Hematopoietic multipotent progenitor cell (in vitro differentiated cells): ENCODE results near the gene KRTAP10-12. TPM values are rescaled to one million over a fixed set of nuclear protein-coding genes. Genes with fewer than 3 reads are reported as not detected.
"Not testable (repeated sequence)": the region's sequence is repeated elsewhere in the genome, so short reads cannot be mapped to it uniquely, and the experiment has no call there.

ENCODE experiments used
- DNase-seq, 3 donors: peaks; one replicate each; pipeline ENCODE4 v3.0.0-alpha.2; 2011 to 2015; ENCODE audit warnings: low read depth in 2 of 3, low spot score in 2 of 3
- total RNA-seq: library from RNA; depleted of rRNA; stranded (reverse); fragments of >200 nt; gene quantifications from one replicate; pipeline ENCODE4 v1.2.3, GENCODE V29; 2012

KRTAP10-12 gene
- total RNA-seq, 1 donor = not detected

DNA sequence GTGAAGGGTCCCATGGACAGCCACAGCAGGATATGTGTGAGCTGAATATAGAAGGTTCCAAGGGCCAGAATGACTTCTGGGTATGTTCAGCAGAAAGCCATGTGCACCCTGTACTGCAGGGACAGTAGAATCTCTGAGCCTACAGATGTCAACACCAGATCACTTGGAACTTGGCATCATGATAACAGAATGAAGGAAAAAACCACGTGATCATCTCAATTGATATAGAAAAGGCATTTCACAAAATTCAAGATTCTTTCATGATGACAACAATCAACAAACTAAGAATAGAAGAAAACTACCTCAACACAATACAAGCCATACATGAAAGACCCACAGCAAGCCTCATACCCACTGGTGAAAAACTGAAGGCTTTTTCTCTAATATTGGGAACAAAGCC is 29.4 kb upstream of the KRTAP10-12 start:
- no peak for DNase-seq

DNA sequence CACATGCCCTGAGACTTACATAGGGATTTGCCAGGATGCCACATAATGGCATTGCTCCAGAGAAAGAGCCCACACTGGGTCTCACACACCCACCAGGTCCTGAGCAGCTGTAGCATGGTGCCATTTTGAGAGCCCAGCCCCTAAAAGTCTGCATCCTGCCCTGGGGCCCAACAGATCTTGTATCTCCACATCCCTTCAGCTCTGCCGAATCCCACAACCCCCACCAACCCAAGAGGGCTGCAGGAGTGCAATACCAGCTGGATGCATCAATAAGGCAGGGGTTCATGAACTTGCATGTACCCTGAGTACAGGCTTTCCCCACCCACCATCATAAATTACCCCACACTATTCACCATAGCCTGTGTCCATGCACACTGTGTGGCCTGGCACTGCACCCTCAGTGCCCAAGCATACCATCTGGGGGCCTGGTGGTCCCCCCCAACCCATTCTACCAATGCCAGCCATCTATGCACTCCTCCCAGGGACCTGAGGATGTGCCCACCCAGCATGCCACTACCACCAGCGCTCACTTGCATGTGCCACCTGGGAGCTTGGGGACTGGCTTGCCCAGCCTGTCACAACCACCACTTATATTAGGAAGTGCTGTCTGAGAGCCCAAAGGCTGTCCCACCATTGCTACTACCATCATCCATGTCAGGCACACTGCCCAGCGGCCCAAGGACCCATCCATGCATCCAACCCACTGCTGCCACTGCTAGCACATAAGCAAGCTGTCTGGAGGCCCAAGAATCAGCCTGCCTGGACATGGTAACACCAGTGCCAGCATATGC is 26.1 kb upstream of the KRTAP10-12 start:
- DNase-seq = no peak

DNA sequence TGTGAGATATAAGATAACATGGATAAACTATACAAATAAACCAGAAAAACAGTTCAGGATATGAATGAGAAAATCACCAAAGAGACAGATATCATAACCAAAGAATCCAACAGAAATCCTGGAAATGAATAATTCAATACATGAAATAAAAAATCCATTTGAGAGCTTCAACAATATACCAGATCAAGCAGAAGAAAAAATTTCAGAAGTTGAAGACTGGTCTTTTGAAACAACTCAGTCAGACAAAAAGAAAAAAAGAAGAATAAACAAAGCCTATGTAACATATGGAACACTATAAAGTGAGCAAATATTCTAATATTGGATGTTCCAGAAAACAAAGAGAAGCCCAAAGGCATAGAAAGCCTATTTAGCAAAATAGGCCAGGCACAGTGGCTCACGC is 25.1 kb upstream of the KRTAP10-12 start:
- no peak for DNase-seq

DNA sequence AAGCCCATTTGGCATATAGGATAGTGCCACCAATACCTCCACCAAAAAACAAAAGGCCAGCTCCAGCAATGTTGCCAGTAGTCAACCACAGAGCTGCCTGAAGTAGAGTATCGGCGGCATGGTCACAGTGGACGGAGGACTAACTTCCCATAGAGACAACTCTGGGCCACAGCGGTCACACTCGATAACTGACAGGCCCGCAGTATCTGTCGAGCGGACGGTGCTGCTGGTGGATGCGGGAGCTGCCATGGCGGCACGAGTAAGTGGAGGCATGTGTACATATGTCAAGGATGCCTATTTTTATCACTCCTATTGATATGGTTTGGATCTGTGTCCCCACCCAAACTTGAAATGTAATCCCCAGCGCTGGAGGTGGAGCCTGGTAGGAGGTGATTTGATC is 19.1 kb upstream of the KRTAP10-12 start:
- no peak for DNase-seq

DNA sequence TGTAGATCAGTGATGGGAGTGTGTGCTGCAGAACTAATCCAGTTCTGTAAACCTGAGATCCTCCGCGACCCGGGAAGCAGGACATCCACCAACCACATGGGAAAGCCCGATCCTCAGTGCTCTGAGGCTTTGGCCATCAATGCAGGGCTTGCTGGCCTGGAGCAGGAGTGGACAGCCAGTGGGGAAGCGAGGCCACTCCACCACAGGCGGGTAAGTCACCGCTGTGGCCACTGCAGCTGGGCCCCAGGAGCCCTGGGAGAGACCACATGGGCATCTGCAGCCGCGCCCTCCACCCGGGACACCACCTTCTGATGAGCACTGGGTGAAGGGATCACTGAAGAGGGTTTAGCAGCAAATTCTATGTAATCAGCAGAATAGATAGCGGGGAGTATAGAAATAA is 15.8 kb upstream of the KRTAP10-12 start:
- DNase-seq = no peak

DNA sequence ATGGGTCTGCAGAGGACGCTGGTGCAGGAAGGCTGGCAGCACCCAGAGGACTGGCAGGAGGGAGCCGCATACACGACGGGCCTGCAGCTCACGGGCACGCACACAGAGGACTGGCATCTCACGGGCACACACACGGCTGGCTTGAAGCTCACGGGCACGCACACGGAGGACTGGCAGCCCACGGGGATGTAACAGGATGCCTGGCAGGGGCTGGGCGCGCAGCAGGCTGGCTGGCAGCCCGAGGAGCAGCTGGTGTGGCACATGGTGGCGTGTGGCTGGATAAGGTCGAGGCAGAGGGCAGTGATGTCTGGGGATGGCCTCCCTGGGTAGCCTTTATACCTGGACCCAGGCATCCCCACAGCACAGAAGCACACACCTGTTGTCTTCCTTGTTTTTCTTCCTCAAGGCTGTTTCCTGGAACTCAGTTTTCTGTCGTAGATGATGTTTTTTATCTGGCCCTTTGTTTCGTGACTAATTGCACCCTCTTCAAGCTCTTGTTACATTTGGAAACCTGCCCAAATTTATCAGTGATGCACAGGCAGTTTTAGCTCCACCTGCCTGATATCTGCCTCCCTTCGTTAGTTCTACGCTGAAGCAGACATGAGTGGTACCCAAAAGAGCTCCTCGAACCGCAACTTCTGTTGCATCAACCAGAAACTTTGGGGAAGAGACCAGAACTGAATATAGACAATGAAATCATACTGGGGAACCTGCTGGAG is 15.0 kb upstream of the KRTAP10-12 start, which contains the start of gene KRTAP12-1:
KRTAP12-1 (minus strand) TSS at position 303 of the 719 bp plus-strand sequence; CDS start at position 263, 40 bp downstream.
- DNase-seq = no peak

DNA sequence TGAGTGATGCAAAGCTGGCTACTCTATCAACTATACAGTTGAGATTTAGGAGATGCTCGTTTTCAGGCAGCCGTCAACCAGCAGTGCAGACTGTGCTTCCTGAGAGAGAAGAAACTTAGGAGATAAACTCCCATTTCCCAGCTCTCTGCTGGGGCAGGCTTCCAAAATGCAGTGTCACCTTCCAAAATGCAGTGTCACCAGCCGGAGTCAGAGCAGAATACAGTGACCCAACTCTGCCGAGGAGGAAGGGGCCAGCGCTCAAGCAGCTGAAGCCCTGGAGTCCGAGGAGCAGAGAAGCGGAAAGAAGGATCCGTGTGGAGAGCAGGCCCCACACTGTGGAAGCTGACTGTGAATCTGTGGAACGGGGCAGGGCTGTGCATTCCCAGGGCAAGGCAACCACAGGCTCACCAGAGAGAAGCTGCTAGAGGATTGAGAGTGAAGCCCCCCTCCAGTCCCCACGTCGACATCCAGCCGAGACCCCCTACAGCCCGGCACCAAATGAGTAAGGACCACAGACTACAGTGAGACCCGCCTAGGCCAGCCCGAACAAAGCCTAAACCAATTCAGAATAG is 14.3 kb upstream of the KRTAP10-12 start:
- DNase-seq = no peak

DNA sequence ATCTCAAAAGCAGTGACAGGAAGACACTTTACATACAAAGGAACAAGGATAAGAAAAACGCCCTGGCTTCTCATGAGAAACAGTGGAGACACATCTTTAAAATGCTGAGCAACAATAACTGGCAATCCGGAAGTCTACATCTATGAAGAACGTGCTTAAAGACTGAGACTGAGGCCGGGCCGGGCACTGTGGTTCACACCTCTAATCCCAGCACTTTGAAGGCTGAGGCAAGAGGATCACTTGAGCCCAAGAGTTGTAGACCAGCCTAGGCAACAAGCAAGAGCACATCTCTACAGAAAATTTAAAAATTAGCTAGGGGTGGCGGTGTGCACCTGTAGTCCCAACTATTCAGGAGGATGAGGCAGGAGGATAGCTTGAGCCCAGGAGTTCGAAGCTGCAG is 12.9 kb upstream of the KRTAP10-12 start:
- DNase-seq = no peak

DNA sequence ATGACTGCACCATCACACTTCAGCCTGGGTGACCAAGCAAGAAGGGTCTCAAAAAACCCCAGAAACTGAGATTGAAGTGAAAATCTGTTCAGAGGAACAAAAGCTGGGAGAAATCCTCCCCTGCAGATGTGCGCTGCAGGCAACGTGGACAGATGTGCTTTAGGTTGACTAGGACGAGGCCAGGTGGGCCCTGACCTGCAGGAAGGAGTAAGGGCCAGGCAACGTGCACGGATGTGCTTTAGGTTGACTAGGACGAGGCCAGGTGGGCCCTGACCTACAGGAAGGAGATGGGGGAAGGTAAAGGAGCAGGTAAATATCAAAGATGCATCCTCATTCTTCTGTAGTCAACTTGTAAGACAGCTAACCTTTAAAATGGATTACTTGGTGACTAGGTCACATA is 12.5 kb upstream of the KRTAP10-12 start:
- DNase-seq = no peak

DNA sequence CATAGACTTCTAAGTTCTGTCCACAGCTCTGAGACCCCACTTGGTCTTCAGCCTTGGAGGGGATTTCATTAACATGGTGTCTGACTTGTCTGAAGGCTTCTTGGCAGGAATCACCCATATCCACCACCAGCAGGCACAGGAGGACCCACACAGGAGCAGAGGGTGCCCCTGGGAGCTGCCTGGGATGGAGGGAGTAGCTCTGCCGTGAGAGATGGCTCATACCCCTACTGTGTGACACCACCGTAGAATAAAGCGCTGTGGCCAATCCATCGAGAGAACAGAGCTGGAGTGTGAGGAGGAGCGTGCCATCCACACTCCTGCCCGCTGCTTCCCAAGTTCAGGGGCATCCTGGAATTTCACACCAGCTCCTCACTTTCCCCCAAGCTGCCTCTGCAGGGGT is 11.9 kb upstream of the KRTAP10-12 start:
- not testable (repeated sequence) for DNase-seq

DNA sequence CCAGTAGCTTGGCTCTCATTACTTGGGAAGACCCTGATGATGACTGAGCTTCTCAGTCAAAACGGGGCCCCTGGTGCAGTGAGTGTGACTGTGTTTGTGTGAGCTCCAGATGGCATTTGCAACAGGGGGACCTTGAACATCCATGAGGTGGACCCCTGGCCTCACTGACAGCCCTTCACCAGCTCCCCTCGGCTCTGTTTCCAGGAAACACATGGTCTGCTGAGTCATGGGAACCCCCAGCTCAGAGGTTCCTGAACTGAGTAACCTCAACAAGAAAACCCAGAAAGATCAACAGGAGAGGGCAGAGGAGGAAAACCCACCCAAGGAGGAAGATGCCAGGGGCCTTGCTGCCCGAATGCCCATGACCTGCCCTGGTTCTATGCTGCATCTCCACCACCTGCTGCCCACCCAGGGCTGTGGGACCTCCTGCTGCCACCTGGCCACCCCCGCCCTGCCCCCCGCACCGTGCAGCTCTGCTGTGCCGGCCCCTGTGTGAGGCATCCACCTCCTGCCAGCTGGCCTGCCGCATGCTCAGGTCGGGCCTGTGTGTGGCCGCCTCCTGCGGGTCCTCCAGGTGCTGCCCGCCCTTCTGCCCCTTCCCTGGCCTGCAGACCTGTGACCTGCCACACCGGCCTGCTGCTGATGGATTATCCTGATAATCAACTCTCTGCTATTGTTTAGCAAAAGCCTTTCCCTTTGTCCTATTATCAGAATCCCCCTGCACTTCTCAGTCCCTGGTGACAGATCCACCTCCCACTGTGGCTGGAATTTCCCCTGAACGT is 10.8 kb upstream of the KRTAP10-12 start:
- DNase-seq = peak in 2 of 3 donors; percentile 78 to 84

DNA sequence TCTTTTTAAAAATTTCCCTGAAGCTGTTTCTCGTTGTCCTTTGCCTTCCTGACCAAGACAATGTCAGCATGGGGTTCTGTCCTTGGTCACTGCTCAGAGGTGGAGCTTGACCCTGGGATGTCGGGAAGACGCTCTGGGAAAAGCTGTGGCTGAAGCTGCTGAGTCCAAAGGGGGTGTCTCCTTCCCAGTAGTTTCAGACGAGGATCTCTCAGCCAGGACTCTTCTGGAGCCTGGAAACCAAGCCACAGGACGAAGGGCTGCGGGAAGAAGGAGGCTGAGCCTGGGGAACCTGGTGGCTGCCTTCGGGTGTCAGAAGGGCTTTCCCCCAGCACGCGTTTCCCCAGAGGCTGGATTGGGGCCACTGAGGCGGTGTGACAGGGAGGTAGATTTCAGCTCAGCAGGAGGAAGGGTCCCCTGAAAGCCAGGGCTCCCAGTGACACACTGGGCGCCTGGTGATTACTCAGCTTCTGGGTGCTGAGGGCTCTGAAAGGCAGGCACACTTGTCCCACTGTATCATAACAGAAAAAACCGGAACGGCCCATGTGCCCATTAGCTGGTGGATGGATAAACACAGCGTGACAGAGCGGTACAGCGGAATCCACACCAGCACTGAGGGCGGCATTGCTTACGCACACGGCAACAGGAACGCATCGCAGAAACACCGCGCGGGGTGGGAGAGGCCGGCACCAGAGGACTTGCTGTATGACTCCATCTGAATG is 10.0 kb upstream of the KRTAP10-12 start:
- DNase-seq = no peak

DNA sequence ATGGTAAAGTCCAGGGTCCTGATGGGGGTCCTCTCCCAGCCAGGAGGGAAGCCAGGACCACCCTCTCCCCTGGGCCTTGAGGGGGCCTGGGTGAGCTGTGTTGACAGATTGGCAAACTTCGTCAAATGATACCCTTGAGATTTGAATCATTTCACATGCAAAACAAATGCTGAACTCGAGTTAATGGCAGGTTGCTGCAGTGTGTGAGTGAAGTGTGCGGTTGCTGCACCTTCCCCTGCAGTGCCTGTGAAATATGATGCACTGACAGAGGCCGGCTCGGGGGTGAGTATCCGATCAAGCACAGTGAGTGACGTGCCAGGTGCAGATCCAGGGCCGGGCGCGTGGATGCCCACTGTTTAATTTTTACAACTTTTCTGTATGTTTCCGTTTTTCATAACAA is 9.3 kb upstream of the KRTAP10-12 start:
- no peak for DNase-seq

DNA sequence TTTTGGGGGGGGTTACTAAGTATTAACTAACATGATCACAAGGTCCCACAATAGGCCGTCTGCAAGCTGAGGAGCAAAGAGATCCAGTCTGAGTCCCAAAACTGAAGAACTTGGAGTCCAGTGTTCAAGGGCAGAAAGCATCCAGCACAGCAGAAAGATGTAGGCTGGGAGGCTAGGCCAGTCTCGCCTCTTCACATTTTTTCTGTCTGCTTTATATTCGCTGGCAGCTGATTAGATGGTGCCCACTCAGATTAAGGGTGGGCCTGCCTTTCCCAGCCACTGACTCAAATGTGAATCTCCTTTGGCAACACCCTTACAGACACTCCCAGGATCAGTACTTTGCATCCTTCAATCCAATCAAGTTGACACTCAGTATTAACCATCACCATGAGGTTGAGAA is 7.2 kb upstream of the KRTAP10-12 start:
- DNase-seq = not testable (repeated sequence)

DNA sequence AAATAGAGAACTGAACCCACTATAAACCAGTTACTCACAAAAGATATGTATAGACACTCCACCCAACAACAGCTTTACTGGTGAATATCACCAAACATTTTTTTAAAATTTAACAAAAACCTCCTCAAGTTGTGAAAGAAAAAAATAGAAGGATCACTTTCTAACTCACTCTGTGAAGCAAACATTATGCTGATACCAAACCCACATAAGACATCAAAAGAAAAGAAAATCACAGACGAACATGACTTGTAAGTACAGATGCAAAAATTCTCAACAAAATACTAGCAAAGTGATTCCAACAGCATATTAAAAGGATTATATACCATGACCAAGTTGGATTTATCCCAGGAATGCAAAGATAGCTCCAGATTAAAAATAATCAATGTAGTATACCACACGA is 5.3 kb upstream of the KRTAP10-12 start:
- DNase-seq = no peak

DNA sequence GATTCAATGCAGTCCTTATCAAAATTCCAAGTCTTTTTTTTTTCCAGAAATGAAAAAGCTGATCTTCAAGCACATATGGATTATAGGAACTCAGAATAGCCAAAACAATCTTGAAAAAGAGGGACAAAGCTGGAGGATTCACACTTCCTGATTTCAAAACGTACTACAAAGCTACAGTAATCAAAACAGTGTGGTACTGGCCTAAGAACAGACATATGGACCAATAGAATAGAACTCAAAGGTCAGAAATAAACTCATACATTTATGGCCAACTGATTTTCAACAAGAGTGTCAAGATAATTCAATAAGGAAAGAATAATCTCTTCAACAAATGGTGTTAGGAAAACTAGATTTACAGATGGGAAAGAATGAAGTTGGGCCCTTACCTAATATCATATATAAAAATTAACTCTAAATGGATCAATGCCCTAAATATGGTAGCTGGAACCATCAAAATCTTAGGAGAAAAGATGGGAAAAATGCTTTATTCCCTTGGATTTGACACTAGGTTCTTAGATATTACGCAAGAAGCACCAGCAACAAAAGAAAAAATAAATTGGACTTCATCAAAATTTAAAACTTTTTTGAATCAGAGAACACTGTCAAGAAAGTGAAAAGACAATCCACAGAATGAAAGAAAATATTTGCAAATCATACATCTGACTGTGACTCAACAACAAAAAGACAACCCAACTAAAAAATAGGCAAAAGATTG is 4.0 kb upstream of the KRTAP10-12 start:
- no peak for DNase-seq

DNA sequence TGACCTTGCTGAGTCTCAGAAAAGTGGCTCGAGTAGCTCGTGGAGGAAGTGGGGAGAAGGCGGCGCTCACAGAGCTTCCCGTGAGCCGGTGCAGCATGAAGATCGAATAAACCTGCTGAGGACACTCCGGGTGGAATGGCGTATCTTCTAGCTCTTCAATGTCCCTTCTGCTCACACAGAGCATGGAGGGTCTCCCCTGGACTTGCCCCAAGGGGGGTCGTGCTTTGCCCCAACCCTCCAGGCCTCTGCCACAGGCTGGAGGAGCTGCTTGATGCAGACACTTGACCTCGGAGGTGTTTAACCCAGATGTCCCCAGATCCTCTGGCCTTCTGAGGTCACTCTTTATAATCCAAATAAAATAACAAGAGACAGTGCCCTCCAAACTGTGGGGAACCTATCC is 2.2 kb upstream of the KRTAP10-12 start:
- no peak for DNase-seq

DNA sequence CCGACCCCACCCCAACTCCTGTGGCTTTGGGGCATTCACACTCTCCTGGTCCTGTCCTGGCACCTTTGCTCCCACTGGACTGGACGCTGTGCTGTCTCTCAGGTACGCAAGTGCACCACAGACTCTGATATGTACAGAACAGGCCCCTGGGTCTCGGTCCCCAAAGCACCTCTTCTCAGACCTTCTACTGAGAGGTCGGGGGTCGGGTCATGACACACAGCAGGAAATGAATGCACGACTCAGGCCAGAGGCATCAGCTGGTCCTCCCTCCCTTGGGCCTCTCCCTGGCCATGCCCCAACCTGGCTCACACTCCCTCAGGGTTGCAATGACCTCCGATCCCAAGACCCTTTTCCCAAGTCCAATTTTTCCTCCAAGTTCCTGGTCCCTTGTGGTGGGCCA is 1.8 kb upstream of the KRTAP10-12 start:
- no peak for DNase-seq

DNA sequence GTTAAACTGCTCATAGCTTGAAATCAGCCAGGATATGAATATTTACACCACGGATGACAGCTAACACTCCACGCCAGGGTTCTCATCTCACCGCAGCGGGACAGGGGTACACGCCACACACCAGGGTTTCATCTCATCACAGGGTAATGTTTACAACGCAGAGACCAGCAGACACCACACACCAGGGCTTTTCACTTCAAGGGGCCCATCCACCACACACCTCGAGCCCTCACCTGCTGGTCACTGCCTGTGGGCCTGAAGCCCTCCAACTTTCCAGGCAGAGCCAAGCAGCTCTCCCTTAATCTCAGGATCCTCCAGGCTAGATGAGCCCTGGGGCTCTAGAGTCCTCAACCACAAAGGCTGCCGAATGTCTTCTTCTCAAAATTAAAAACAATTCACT is 1.3 kb upstream of the KRTAP10-12 start:
- no peak for DNase-seq

DNA sequence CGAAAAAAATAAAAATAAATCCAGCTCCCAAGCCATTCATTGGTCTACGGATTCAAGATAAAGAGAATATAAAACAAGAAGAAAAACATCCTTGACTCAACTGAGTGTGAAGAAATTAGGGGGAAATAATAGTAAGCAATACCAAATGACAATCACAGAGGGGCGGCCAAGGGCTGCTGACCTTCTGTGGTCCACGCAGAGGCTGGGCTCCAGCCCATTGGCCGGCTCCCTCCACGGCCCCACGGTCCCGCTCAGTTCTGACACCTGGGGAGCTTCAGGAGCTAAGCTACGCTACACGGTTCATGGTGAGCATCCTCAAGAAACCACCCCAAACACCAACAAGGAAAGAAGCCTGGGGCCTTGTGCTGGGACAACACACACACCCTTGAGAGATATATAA is 400 bp upstream of the KRTAP10-12 start:
- no peak for DNase-seq
